ENCODE results near the gene BMPR1B.

BMPR1B gene

GRCh38 chr4:94852616-94853015, 94.9 kb downstream of the BMPR1B start:
- Mint-ChIP-seq H3K27ac (ENCODE audit: low read depth) (no peak overlapping the region), H3K36me3 (ENCODE audit: insufficient read depth) (no peaks in the 10 kb centered on the region), H3K4me3 (no peak overlapping the region), H3K9me3 (no peaks in the 10 kb centered on the region), H3K4me1 (no peaks in the 10 kb centered on the region), H3K27me3 (no peaks in the 10 kb centered on the region)
- no peak for ATAC-seq (replicated peaks; ENCODE audit: extremely low read depth, poor library complexity, severe bottlenecking)
- DNase-seq (ENCODE audit: low spot score in 2 of 2): no peak

DNA sequence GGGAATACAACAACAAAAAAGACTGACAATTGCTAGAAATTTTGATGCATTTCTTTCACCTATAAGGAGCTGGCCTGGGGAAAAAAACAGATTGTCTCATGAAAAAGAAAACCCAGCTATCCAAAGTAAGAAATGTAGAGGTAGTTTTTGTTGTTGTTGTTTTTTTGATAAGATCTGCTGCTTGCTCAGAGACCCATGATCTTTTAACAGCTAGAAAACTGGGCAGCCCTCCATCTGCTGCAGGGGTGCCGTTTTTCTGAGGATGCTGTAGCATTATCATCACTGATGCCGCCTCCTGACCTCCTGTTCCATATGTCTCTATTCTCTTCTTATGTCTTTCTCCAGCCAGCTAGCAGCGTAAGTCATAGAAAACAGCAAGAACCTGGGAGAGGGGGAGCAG, 98.3 kb downstream of the BMPR1B start:
- ATAC-seq (replicated peaks; ENCODE audit: extremely low read depth, poor library complexity, severe bottlenecking): no peak
- H3K4me3 Mint-ChIP-seq: no peak overlapping the region
- no peaks in the 10 kb centered on the region for H3K36me3 Mint-ChIP-seq (ENCODE audit: insufficient read depth)
- H3K27me3 Mint-ChIP-seq: no peaks in the 10 kb centered on the region
- no peak overlapping the region for H3K27ac Mint-ChIP-seq (ENCODE audit: low read depth)
- DNase-seq (ENCODE audit: low spot score in 2 of 2): no peak
- H3K9me3 Mint-ChIP-seq: no peaks in the 10 kb centered on the region
- H3K4me1 Mint-ChIP-seq: no peaks in the 10 kb centered on the region

- no peaks in the 10 kb centered on the region for H3K4me1 Mint-ChIP-seq
- no peak overlapping the region for H3K27ac Mint-ChIP-seq (ENCODE audit: low read depth)
- no peak overlapping the region for H3K4me3 Mint-ChIP-seq
- DNase-seq (ENCODE audit: low spot score in 2 of 2): no peak
- H3K36me3 Mint-ChIP-seq (ENCODE audit: insufficient read depth): no peaks in the 10 kb centered on the region
- H3K27me3 Mint-ChIP-seq: no peaks in the 10 kb centered on the region
- ATAC-seq (replicated peaks; ENCODE audit: extremely low read depth, poor library complexity, severe bottlenecking): no peak
- H3K9me3 Mint-ChIP-seq: no peaks in the 10 kb centered on the region
These were observed 112.4 kb downstream of the BMPR1B start for GRCh38 chr4:94870146-94870545.

GRCh38 chr4:94871644-94872305, 114.0 kb downstream of the BMPR1B start:
- no peak for DNase-seq (ENCODE audit: low spot score in 2 of 2)
- Mint-ChIP-seq H3K27ac (ENCODE audit: low read depth) (no peak overlapping the region), H3K27me3 (no peaks in the 10 kb centered on the region), H3K4me1 (no peaks in the 10 kb centered on the region), H3K9me3 (no peaks in the 10 kb centered on the region), H3K4me3 (no peak overlapping the region), H3K36me3 (ENCODE audit: insufficient read depth) (no peaks in the 10 kb centered on the region)
- ATAC-seq (replicated peaks; ENCODE audit: extremely low read depth, poor library complexity, severe bottlenecking): no peak

GRCh38 chr4:94877973-94878372, 120.2 kb downstream of the BMPR1B start:
- DNase-seq (ENCODE audit: low spot score in 2 of 2) (no peak), ATAC-seq (replicated peaks; ENCODE audit: extremely low read depth, poor library complexity, severe bottlenecking) (no peak)
- H3K27me3 Mint-ChIP-seq: no peaks in the 10 kb centered on the region
- no peak overlapping the region for H3K4me3 Mint-ChIP-seq
- H3K9me3 Mint-ChIP-seq: no peaks in the 10 kb centered on the region
- no peaks in the 10 kb centered on the region for H3K4me1 Mint-ChIP-seq
- no peak overlapping the region for H3K27ac Mint-ChIP-seq (ENCODE audit: low read depth)
- H3K36me3 Mint-ChIP-seq (ENCODE audit: insufficient read depth): no peaks in the 10 kb centered on the region

GRCh38 chr4:94880956-94881355, 123.2 kb downstream of the BMPR1B start:
- no peak overlapping the region for H3K27ac Mint-ChIP-seq (ENCODE audit: low read depth)
- H3K4me1 Mint-ChIP-seq: no peaks in the 10 kb centered on the region
- H3K4me3 Mint-ChIP-seq: no peak overlapping the region
- ATAC-seq (replicated peaks; ENCODE audit: extremely low read depth, poor library complexity, severe bottlenecking): no peak
- H3K36me3 Mint-ChIP-seq (ENCODE audit: insufficient read depth): no peaks in the 10 kb centered on the region
- H3K27me3 Mint-ChIP-seq: no peaks in the 10 kb centered on the region
- DNase-seq (ENCODE audit: low spot score in 2 of 2): no peak
- H3K9me3 Mint-ChIP-seq: no peaks in the 10 kb centered on the region

- Mint-ChIP-seq H3K27me3 (no peaks in the 10 kb centered on the region), H3K36me3 (ENCODE audit: insufficient read depth) (no peaks in the 10 kb centered on the region), H3K4me3 (no peak overlapping the region), H3K4me1 (no peaks in the 10 kb centered on the region), H3K9me3 (peaks cover 6% of the 10 kb centered on the region), H3K27ac (ENCODE audit: low read depth) (no peak overlapping the region)
- DNase-seq (ENCODE audit: low spot score in 2 of 2): no peak
- no peak for ATAC-seq (replicated peaks; ENCODE audit: extremely low read depth, poor library complexity, severe bottlenecking)
These were observed 125.0 kb downstream of the BMPR1B start for GRCh38 chr4:94882756-94883155.

- no peaks in the 10 kb centered on the region for H3K36me3 Mint-ChIP-seq (ENCODE audit: insufficient read depth)
- no peak overlapping the region for H3K4me3 Mint-ChIP-seq
- no peaks in the 10 kb centered on the region for H3K27me3 Mint-ChIP-seq
- H3K27ac Mint-ChIP-seq (ENCODE audit: low read depth): no peak overlapping the region
- H3K4me1 Mint-ChIP-seq: no peaks in the 10 kb centered on the region
- H3K9me3 Mint-ChIP-seq: peaks cover 6% of the 10 kb centered on the region
- ATAC-seq (replicated peaks; ENCODE audit: extremely low read depth, poor library complexity, severe bottlenecking) (no peak), DNase-seq (ENCODE audit: low spot score in 2 of 2) (no peak)
These were observed 129.3 kb downstream of the BMPR1B start for GRCh38 chr4:94887027-94887426.

GRCh38 chr4:94889523-94889922, 131.8 kb downstream of the BMPR1B start:
- DNase-seq (ENCODE audit: low spot score in 2 of 2): no peak
- Mint-ChIP-seq H3K36me3 (ENCODE audit: insufficient read depth) (no peaks in the 10 kb centered on the region), H3K4me1 (no peaks in the 10 kb centered on the region), H3K27me3 (no peaks in the 10 kb centered on the region), H3K27ac (ENCODE audit: low read depth) (no peak overlapping the region), H3K4me3 (no peak overlapping the region), H3K9me3 (peaks cover 6% of the 10 kb centered on the region)
- ATAC-seq (replicated peaks; ENCODE audit: extremely low read depth, poor library complexity, severe bottlenecking): no peak

DNA sequence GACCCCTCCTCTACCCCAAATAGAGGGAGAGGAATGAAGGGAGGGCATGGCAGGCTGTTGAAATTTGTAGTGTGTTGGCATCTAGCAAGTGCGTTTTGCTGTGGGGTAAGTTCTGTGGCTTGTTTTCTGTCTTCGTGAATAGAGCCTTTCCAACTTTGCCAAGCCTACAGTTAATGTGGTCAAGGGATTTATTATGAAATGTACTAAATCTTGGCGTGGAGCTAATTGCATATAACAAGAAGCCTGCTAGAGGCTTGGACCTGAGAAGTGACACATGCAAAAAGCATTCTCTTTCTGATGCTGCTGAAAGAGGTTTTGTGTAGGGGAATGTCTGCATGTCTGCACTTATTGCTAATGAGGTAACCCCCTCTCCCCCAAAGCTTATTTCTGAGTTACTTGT, 132.2 kb downstream of the BMPR1B start:
- Mint-ChIP-seq H3K9me3 (peaks cover 6% of the 10 kb centered on the region), H3K4me1 (no peaks in the 10 kb centered on the region), H3K27ac (ENCODE audit: low read depth) (no peak overlapping the region), H3K4me3 (no peak overlapping the region), H3K36me3 (ENCODE audit: insufficient read depth) (no peaks in the 10 kb centered on the region), H3K27me3 (no peaks in the 10 kb centered on the region)
- ATAC-seq (replicated peaks; ENCODE audit: extremely low read depth, poor library complexity, severe bottlenecking) (no peak), DNase-seq (ENCODE audit: low spot score in 2 of 2) (no peak)

- Mint-ChIP-seq H3K4me3 (no peak overlapping the region), H3K27ac (ENCODE audit: low read depth) (no peak overlapping the region), H3K9me3 (peaks cover 6% of the 10 kb centered on the region), H3K27me3 (no peaks in the 10 kb centered on the region), H3K4me1 (no peaks in the 10 kb centered on the region), H3K36me3 (ENCODE audit: insufficient read depth) (no peaks in the 10 kb centered on the region)
- ATAC-seq (replicated peaks; ENCODE audit: extremely low read depth, poor library complexity, severe bottlenecking) (no peak), DNase-seq (ENCODE audit: low spot score in 2 of 2) (no peak)
These were observed 132.8 kb downstream of the BMPR1B start for GRCh38 chr4:94890579-94890978.

GRCh38 chr4:94892051-94892450, 134.3 kb downstream of the BMPR1B start:
- Mint-ChIP-seq H3K9me3 (no peaks in the 10 kb centered on the region), H3K36me3 (ENCODE audit: insufficient read depth) (no peaks in the 10 kb centered on the region), H3K27ac (ENCODE audit: low read depth) (no peak overlapping the region), H3K4me1 (no peaks in the 10 kb centered on the region), H3K27me3 (no peaks in the 10 kb centered on the region), H3K4me3 (no peak overlapping the region)
- DNase-seq (ENCODE audit: low spot score in 2 of 2) (no peak), ATAC-seq (replicated peaks; ENCODE audit: extremely low read depth, poor library complexity, severe bottlenecking) (no peak)

DNA sequence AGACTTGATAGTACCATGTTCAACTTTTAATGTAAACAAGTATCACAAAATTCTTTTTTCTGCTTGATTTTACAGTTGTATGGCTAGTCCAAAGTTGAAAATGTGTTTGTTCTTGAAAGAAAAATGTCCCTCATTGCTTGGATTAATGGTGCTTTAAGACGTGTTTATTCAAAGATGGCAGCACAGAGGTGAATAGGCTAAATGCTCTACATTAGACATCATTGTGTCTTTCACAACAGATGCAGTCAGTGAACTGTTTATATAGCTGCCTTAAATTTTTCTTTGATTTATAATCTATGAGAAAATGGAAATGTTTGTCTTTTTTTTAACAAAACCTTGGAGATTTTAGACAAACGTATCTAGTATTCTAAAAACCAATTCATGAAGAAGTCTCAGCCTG, 137.3 kb downstream of the BMPR1B start:
- H3K27me3 Mint-ChIP-seq: no peaks in the 10 kb centered on the region
- no peaks in the 10 kb centered on the region for H3K4me1 Mint-ChIP-seq
- ATAC-seq (replicated peaks; ENCODE audit: extremely low read depth, poor library complexity, severe bottlenecking) (no peak), DNase-seq (ENCODE audit: low spot score in 2 of 2) (no peak)
- no peak overlapping the region for H3K27ac Mint-ChIP-seq (ENCODE audit: low read depth)
- H3K9me3 Mint-ChIP-seq: peaks cover 5% of the 10 kb centered on the region
- no peaks in the 10 kb centered on the region for H3K36me3 Mint-ChIP-seq (ENCODE audit: insufficient read depth)
- H3K4me3 Mint-ChIP-seq: no peak overlapping the region

DNA sequence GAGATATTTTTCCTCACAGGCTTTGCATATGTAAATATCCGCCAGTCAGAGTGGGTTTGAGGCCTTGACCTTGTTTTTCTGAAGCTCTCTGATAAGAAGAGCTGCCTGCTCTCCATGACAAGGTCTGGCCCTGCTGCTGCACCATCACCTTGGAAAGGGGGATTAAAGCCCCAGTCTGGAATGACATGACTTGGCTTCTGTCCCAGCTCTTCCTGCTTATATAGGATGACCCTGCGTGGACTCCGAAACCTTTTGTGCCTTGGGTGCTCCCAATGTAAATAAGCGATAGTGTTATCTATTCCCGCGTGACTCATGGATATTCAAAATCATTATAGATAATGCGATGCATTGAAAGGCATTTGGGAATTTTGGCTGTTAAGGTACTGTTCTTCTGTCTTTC, 139.3 kb downstream of the BMPR1B start:
- Mint-ChIP-seq H3K4me1 (no peaks in the 10 kb centered on the region), H3K27me3 (no peaks in the 10 kb centered on the region), H3K4me3 (no peak overlapping the region), H3K36me3 (ENCODE audit: insufficient read depth) (no peaks in the 10 kb centered on the region), H3K9me3 (peaks cover 5% of the 10 kb centered on the region), H3K27ac (ENCODE audit: low read depth) (no peak overlapping the region)
- ATAC-seq (replicated peaks; ENCODE audit: extremely low read depth, poor library complexity, severe bottlenecking) (no peak), DNase-seq (ENCODE audit: low spot score in 2 of 2) (no peak)

Measured in central memory CD8-positive, alpha-beta T cell (primary cell).